HCT116 (cell line): ENCODE measurements around the gene PRKCA. TPM values are rescaled to one million over a fixed set of nuclear protein-coding genes. Genes with fewer than 3 reads are reported as not detected.

ENCODE experiments used
- ATAC-seq: fragments of 200-7000 bp; cut with Tn5 transposase; 2 replicates; pipeline ENCODE4 v1.9.1; 2020; ENCODE audit warnings: mild to moderate bottlenecking, moderate library complexity
- BruUV-seq: library from RNA; stranded (reverse); fragments of 400-500 nt; replicated peaks from 2 replicates; lab custom pipeline; 2021; lab: Mats Ljungman, UMichigan
- CTCF ChIA-PET: fragments of 300-600 bp; sonication (Branson Sonifier 250); formaldehyde crosslinking; loops from one replicate; lab custom pipeline; 2021; ENCODE audit warnings: antibody characterized with exemption; lab: Charles Lee
- POLR2A ChIA-PET: fragments of 300-600, 350-600 bp; sonication (Branson Sonifier 250); formaldehyde crosslinking; loops from one replicate; lab custom pipeline; 2021; ENCODE audit warnings: antibody characterized with exemption; lab: Charles Lee
- RAD21 ChIA-PET, 2 experiments: fragments of 300-600 bp; sonication (Branson Sonifier 250); formaldehyde crosslinking; loops; one replicate each; lab custom pipeline; 2023; ENCODE audit warnings: low total read pairs in 2 of 2; ENCODE audit not compliant: uncharacterized antibody in 2 of 2, unreplicated experiment in 2 of 2, low non-redundant PET in 1 of 2; lab: Charles Lee
- DNase-seq: peaks from one replicate; pipeline ENCODE4 v3.0.0-alpha.2; 2010; ENCODE audit warnings: low read depth, low spot score
- H2AFZ ChIP-seq: fragments of 200-600 bp; shearing (Covaris generic), sonication (generic); 2 replicates; pipeline ENCODE4 v1.6.1; 2017; ENCODE audit warnings: low read depth, mixed run types, mixed read lengths, antibody characterized with exemption, low read length; ENCODE audit not compliant: poor library complexity, severe bottlenecking
- H3K27ac ChIP-seq: 2 replicates; pipeline ENCODE4 v1.5.1; 2012; ENCODE audit warnings: low read depth, low read length
- H3K27me3 ChIP-seq: fragments of 200-600 bp; sonication (generic); 2 replicates; pipeline ENCODE4 v1.6.1; 2016; ENCODE audit warnings: mixed run types, low read length, mixed read lengths; ENCODE audit not compliant: insufficient read depth
- H3K36me3 ChIP-seq, 2 experiments: fragments of 200-500 bp in 1 of 2; fragments of 200-600 bp in 1 of 2; sonication (Bioruptor generic) in 1 of 2; sonication (generic) in 1 of 2; 2 replicates each; pipeline versions ENCODE4 v1.5.1 to v1.6.1; 2014 to 2016; ENCODE audit warnings: low read length in 2 of 2, inconsistent platforms in 1 of 2, mixed read lengths in 1 of 2, mixed run types in 1 of 2; ENCODE audit not compliant: insufficient read depth in 2 of 2, control insufficient read depth in 1 of 2
- H3K4me1 ChIP-seq, 2 experiments: fragments of 200-600 bp in 1 of 2; sonication (generic) in 1 of 2; 2 replicates each; pipeline versions ENCODE4 v1.5.1 to v1.6.1; 2012 to 2017; ENCODE audit warnings: low read length in 2 of 2, inconsistent platforms in 1 of 2, mild to moderate bottlenecking in 1 of 2, mixed read lengths in 1 of 2, mixed run types in 1 of 2, moderate library complexity in 1 of 2; ENCODE audit not compliant: insufficient read depth in 2 of 2, control insufficient read depth in 1 of 2
- H3K4me2 ChIP-seq: fragments of 200-600 bp; sonication (generic); 2 replicates; pipeline ENCODE4 v1.6.1; 2017; ENCODE audit warnings: mixed run types, low read length, mixed read lengths
- H3K4me3 ChIP-seq, 2 experiments: fragments of 200-600 bp in 1 of 2; sonication (generic) in 1 of 2; replicated peaks in 1 of 2; 2 replicates each; pipeline ENCODE4 v1.5.1; 2011 to 2016; ENCODE audit warnings: low read length in 2 of 2, control low read depth in 1 of 2, low read depth in 1 of 2, mild to moderate bottlenecking in 1 of 2, mixed read lengths in 1 of 2, mixed run types in 1 of 2
- H3K79me2 ChIP-seq: fragments of 200-600 bp; sonication (generic); 2 replicates; pipeline ENCODE4 v1.6.1; 2017; ENCODE audit warnings: mild to moderate bottlenecking, mixed run types, low read length, moderate library complexity, mixed read lengths; ENCODE audit not compliant: insufficient read depth
- H3K9ac ChIP-seq: fragments of 200-600 bp; sonication (generic); 2 replicates; pipeline ENCODE4 v1.6.1; 2016; ENCODE audit warnings: low read length, mixed read lengths
- H3K9me2 ChIP-seq: fragments of 200-600 bp; sonication (generic), shearing (Covaris generic); 2 replicates; pipeline ENCODE4 v1.6.1; 2017; ENCODE audit warnings: mixed run types, mild to moderate bottlenecking, moderate library complexity; ENCODE audit not compliant: insufficient read depth
- H3K9me3 ChIP-seq, 2 experiments: fragments of 200-500 bp in 1 of 2; fragments of 200-600 bp in 1 of 2; sonication (Bioruptor generic) in 1 of 2; sonication (generic) in 1 of 2; 2 replicates each; pipeline ENCODE4 v1.6.1; 2014 to 2017; ENCODE audit warnings: low read length in 2 of 2, mixed read lengths in 2 of 2, inconsistent platforms in 1 of 2, low read depth in 1 of 2, mild to moderate bottlenecking in 1 of 2, mixed run types in 1 of 2, moderate library complexity in 1 of 2; ENCODE audit not compliant: control insufficient read depth in 1 of 2, insufficient read depth in 1 of 2
- H4K20me1 ChIP-seq: fragments of 200-600 bp; sonication (generic), shearing (Covaris generic); 2 replicates; pipeline ENCODE4 v1.6.1; 2017; ENCODE audit warnings: mixed run types, mild to moderate bottlenecking, moderate library complexity; ENCODE audit not compliant: insufficient read depth
- ATF3 ChIP-seq: IDR thresholded peaks from 2 replicates; pipeline ENCODE4 v1.6.1; 2012
- CEBPB ChIP-seq: IDR thresholded peaks from 2 replicates; pipeline ENCODE4 v1.6.1; 2012; ENCODE audit warnings: low read depth
- CTCF ChIP-seq, 3 experiments: fragments of 200-600 bp in 1 of 3; sonication (generic) in 1 of 3; IDR thresholded peaks in 2 of 3; conservative IDR thresholded peaks in 1 of 3; 2 replicates each; pipeline ENCODE4 v1.5.1; 2012 to 2017; ENCODE audit warnings: low read depth in 2 of 3, low read length in 2 of 3, antibody characterized with exemption in 1 of 3, borderline replicate concordance in 1 of 3, control low read depth in 1 of 3, mild to moderate bottlenecking in 1 of 3, mixed read lengths in 1 of 3, mixed run types in 1 of 3, moderate library complexity in 1 of 3; ENCODE audit not compliant: insufficient read depth in 1 of 3
- FOSL1 ChIP-seq: IDR thresholded peaks from 2 replicates; pipeline ENCODE4 v1.6.1; 2012; ENCODE audit warnings: low read depth
- JUND ChIP-seq: IDR thresholded peaks from 2 replicates; pipeline ENCODE4 v1.6.1; 2012
- POLR2A ChIP-seq: IDR thresholded peaks from 2 replicates; pipeline ENCODE4 v1.7.0; 2011; ENCODE audit warnings: borderline replicate concordance; ENCODE audit not compliant: insufficient read depth, insufficient read length; ENCODE audit errors: extremely low read depth
- POLR2AphosphoS5 ChIP-seq: IDR thresholded peaks from 2 replicates; pipeline ENCODE4 v1.6.1; 2011; ENCODE audit warnings: mild to moderate bottlenecking, low read depth, low read length, moderate library complexity
- RAD21 ChIP-seq: IDR thresholded peaks from 2 replicates; pipeline ENCODE4 v1.6.1; 2012; ENCODE audit warnings: low read depth, mild to moderate bottlenecking
- SP1 ChIP-seq: IDR thresholded peaks from 2 replicates; pipeline ENCODE4 v1.6.1; 2012; ENCODE audit warnings: low read depth
- TCF7L2 ChIP-seq: IDR thresholded peaks from 2 replicates; pipeline ENCODE4 v1.7.0; 2011; ENCODE audit warnings: borderline replicate concordance, inconsistent platforms; ENCODE audit not compliant: insufficient read depth, insufficient read length; ENCODE audit errors: extremely low read depth
- YY1 ChIP-seq: IDR thresholded peaks from 2 replicates; pipeline ENCODE4 v1.6.1; 2011; ENCODE audit warnings: low read length, low read depth, moderate library complexity, mild to moderate bottlenecking; ENCODE audit not compliant: insufficient replicate concordance; ENCODE audit errors: extremely low read depth
- ZFX ChIP-seq: fragments of 450-650 bp; IDR thresholded peaks from 2 replicates; pipeline ENCODE4 v1.6.1; 2017
- intact Hi-C: fragments of 100-400 bp; cut with micrococcal nuclease; formaldehyde crosslinking; loops from 2 replicates; pipeline ENCODE4 v1.10.0; 2022
- total RNA-seq: library from RNA; stranded (reverse); gene quantifications from one replicate; pipeline ENCODE4 v1.2.1, GENCODE V29; 2021; ENCODE audit not compliant: unreplicated experiment

The PRKCA gene
- total RNA-seq, 1 experiment from 2014 or later: 18.8 TPM

- no peak for TF ChIP-seq YY1
These were observed 53.1 kb downstream of the PRKCA start (continued) for GRCh38 chr17:66355510-66355909.

- Histone ChIP-seq H3K9me3 (no peaks in the 10 kb centered on the region; a peak in 1 of 4 replicates), H4K20me1 (no peaks in the 10 kb centered on the region), H3K4me2 (no peak overlapping the region), H3K79me2 (no peaks in the 10 kb centered on the region), H3K27ac (no peak overlapping the region), H3K36me3 (no peaks in the 10 kb centered on the region), H3K4me3 (no peak overlapping the region), H3K9me2 (no peaks in the 10 kb centered on the region), H3K4me1 (peaks cover 13 to 17% of the 10 kb centered on the region in 2 experiments), H3K9ac (no peak overlapping the region), H3K27me3 (no peaks in the 10 kb centered on the region), H2AFZ (no peak overlapping the region)
- ChIA-PET RAD21 (no interaction called here), POLR2A (no interaction called here), CTCF (no interaction called here)
- TF ChIP-seq JUND (no peak), CEBPB (no peak), RAD21 (no peak), TCF7L2 (no peak), POLR2A (no peak), ZFX (no peak), FOSL1 (no peak), CTCF (IDR thresholded peaks at IDR 0.05 in 2 of 3, conservative IDR thresholded peaks at IDR 0.05 in 1 of 3; ENCODE audit: borderline replicate concordance in 1 of 3, insufficient read depth in 1 of 3, low read depth in 2 of 3, low read length in 2 of 3) (no peak), ATF3 (no peak), SP1 (no peak), POLR2AphosphoS5 (no peak)
- no TSS peak for BruUV-seq
- DNase-seq: no peak
- no peak for ATAC-seq
- intact Hi-C loops: no loop called here
These were observed 54.6 kb downstream of the PRKCA start for GRCh38 chr17:66357037-66357436.
